ENCODE data around the gene PRKAG1. TPM values are rescaled to one million over a fixed set of nuclear protein-coding genes. Genes with fewer than 3 reads are reported as not detected.
"Not testable (repeated sequence)": the region's sequence is repeated elsewhere in the genome, so short reads cannot be mapped to it uniquely, and the experiment has no call there.

Gene PRKAG1
- total RNA-seq: 10 to 100 TPM; 34.7 to 46.6 (median 39.6) TPM

- DNase-seq: peak; percentile 94 to 95
- peak; percentile 36 to 51 (median 42) for TF ChIP-seq CTCF (IDR thresholded peaks at IDR 0.05)
- TF ChIP-seq POLR2A (IDR thresholded peaks at IDR 0.05): peak; percentile 84 to 88
- H3K9me3 ChIP-seq: no peaks in the 10 kb centered on the region
- H3K27ac ChIP-seq: peak within 1 kb of the TSS; percentile 85 to 86
- intact Hi-C loops (cut with DNase I; ENCODE audit: low total_unique reads): no loop called here
- H3K27me3 ChIP-seq: no peaks in the 10 kb centered on the region
- H3K4me1 ChIP-seq: peaks cover 0 to 5% of the 10 kb centered on the region in 2 donors
- peak within 1 kb of the TSS; percentile 77 to 88 for H3K4me3 ChIP-seq
- H3K36me3 ChIP-seq: no peaks in the 10 kb centered on the region
Observed at GRCh38 chr12:49018261-49019119, at the start of gene PRKAG1. TSS of gene PRKAG1 (minus strand) at chr12:49018776. CDS start at chr12:49018740, 36 bp downstream.

- H3K27ac ChIP-seq: no peak overlapping the region
- H3K27me3 ChIP-seq: no peaks in the 10 kb centered on the region
- peaks cover 0 to 4% of the 10 kb centered on the region in 2 donors for H3K4me1 ChIP-seq
- no peak for TF ChIP-seq POLR2A (IDR thresholded peaks at IDR 0.05)
- no peak for TF ChIP-seq CTCF (IDR thresholded peaks at IDR 0.05)
- DNase-seq: no peak
- no peak overlapping the region for H3K4me3 ChIP-seq
- intact Hi-C loops (cut with DNase I; ENCODE audit: low total_unique reads): loop anchor here (10.0 kb wide), 1 partner anchor 59 kb away; no protein-coding TSS in a partner anchor
- H3K36me3 ChIP-seq: no peaks in the 10 kb centered on the region
- H3K9me3 ChIP-seq: no peaks in the 10 kb centered on the region
Observed at GRCh38 chr12:49066120-49066519, 47.5 kb upstream of the PRKAG1 start.

DNA sequence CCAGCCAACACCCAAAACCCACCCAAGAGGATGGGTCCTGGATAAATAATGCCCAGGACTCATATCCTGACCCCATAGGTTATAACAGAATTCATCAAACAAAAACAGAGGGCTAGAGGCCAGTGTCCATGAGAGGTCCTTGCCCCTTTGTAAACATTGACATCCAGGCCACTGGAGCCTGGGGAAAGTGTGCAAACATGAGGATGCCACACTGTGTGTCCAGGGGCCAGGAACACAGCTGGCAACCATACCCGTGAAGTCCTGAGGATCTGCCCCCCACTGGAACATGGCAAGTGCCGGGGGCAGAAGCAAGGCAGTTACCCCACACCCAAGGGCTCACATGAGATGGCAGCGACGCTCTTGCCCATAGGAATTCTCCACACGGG is 46.2 kb upstream of the PRKAG1 start:
- intact Hi-C loops (cut with DNase I; ENCODE audit: low total_unique reads): loop anchor here (10.0 kb wide), 1 partner anchor 60 kb away; no protein-coding TSS in a partner anchor
- DNase-seq: no peak
- Histone ChIP-seq H3K27me3 (no peaks in the 10 kb centered on the region), H3K4me3 (no peak overlapping the region), H3K27ac (no peak overlapping the region), H3K36me3 (no peaks in the 10 kb centered on the region), H3K4me1 (no peaks in the 10 kb centered on the region), H3K9me3 (no peaks in the 10 kb centered on the region)
- TF ChIP-seq POLR2A (IDR thresholded peaks at IDR 0.05): no peak
- TF ChIP-seq CTCF (IDR thresholded peaks at IDR 0.05): no peak

DNA sequence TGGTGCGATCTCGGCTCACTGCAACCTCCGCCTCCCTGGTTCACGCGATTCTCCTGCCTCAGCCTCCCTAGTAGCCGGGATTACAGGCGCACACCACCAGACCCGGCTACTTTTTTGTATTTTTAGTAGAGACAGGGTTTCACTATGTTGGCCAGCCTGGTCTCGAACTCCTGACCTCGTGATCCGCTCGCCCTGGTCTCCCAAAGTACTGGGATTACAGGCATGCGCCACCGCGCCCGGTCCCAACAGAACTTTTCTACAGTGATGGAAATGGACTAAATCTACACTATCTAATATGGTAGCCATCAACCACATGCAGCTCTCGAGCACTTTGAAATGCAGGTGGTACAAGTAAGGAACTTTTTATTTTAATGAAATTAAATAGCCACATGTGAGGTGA is 43.3 kb upstream of the PRKAG1 start:
- not testable (repeated sequence) for DNase-seq, H3K27ac ChIP-seq, H3K9me3 ChIP-seq, H3K27me3 ChIP-seq, H3K36me3 ChIP-seq, H3K4me3 ChIP-seq
- peaks cover 0 to 11% of the 10 kb centered on the region in 2 donors for H3K4me1 ChIP-seq
- intact Hi-C loops (cut with DNase I; ENCODE audit: low total_unique reads): loop anchor here (10.0 kb wide), 1 partner anchor 63 kb away; no protein-coding TSS in a partner anchor

DNA sequence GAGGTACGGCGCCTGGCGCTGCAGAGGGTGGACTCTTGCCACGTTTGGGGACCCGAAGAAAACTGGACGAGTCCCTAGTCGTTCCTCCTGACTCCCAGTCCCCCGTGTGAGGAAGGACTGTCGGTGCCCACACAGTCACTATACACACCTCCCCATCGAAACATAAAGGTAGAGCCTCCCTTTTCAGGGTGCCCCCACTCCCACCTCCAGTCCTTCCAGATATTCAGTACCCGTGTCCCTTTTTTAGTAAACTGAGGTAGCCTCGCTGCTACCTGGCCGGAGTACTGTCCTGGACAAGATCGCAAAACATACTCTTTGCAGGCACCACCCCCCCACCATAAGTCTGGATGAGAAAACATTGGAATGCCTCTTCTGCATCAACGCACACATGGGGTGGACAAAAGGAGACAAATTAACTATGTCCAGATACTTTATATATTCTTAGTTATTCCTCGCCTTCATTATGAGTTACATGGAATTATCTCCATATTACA is 42.6 kb upstream of the PRKAG1 start:
- peaks cover 0 to 12% of the 10 kb centered on the region in 2 donors for H3K4me1 ChIP-seq
- intact Hi-C loops (cut with DNase I; ENCODE audit: low total_unique reads): loop anchor here (10.0 kb wide), 1 partner anchor 64 kb away; no protein-coding TSS in a partner anchor
- no peaks in the 10 kb centered on the region for H3K36me3 ChIP-seq
- no peaks in the 10 kb centered on the region for H3K9me3 ChIP-seq
- TF ChIP-seq POLR2A (IDR thresholded peaks at IDR 0.05): no peak
- no peak for TF ChIP-seq CTCF (IDR thresholded peaks at IDR 0.05)
- peak overlapping the region; percentile 61 to 93 for H3K4me3 ChIP-seq
- peak overlapping the region; percentile 94 to 98 for H3K27ac ChIP-seq
- no peak for DNase-seq
- no peaks in the 10 kb centered on the region for H3K27me3 ChIP-seq
